K562 (cell line): ENCODE measurements around the gene NFATC2. TPM values are rescaled to one million over a fixed set of nuclear protein-coding genes. Genes with fewer than 3 reads are reported as not detected.

Experiments used
- ATAC-seq: fragments of 200-7000 bp; cut with Tn5 transposase; 3 replicates; pipeline ENCODE4 v1.9.1; 2020; ENCODE audit warnings: moderate library complexity
- BruUV-seq: library from RNA; stranded (reverse); fragments of 400-500 nt; replicated peaks from 2 replicates; lab custom pipeline; 2021; lab: Mats Ljungman, UMichigan
- CTCF ChIA-PET: fragments of 300-600 bp; formaldehyde crosslinking; extraction: SDS; loops from one replicate; lab custom pipeline; 2021; ENCODE audit warnings: low intra/inter-chr PET ratio; lab: Yijun Ruan, JAX
- POLR2A ChIA-PET: fragments of 300-600, 350-650 bp; sonication (Branson Sonifier 250); formaldehyde crosslinking; extraction: SDS; loops from one replicate; lab custom pipeline; 2021; ENCODE audit warnings: antibody characterized with exemption, inconsistent platforms; lab: Yijun Ruan, JAX
- DNase-seq, 4 experiments: peaks; one replicate each; pipeline versions ENCODE4 v3.0.0 to v3.0.0-alpha.2; 2011 to 2018; ENCODE audit warnings: low spot score in 3 of 4, mixed read lengths in 3 of 4; ENCODE audit errors: extremely low read depth in 1 of 4
- FAIRE-seq: peaks from 2 replicates; lab custom pipeline; 2011; peaks lifted over from hg19 to GRCh38; lab: Jason Lieb, UNC
- H2AFZ ChIP-seq: 2 replicates; pipeline ENCODE4 v1.6.0; 2011; ENCODE audit warnings: low read depth, low read length, control low read depth, inconsistent platforms
- H3K27ac ChIP-seq: fragments of 200-600 bp; 3 replicates; pipeline ENCODE4 v1.8.0; 2011; ENCODE audit warnings: low read depth, mild to moderate bottlenecking, control low read depth, inconsistent platforms, low read length, moderate library complexity, mixed read lengths; ENCODE audit errors: extremely low read depth
- H3K27me3 ChIP-seq, 2 experiments: fragments of 300-600 bp in 1 of 2; 2 replicates in 1 of 2; 3 replicates in 1 of 2; pipeline versions ENCODE4 v1.6.0 to v1.8.0; 2011; ENCODE audit warnings: inconsistent platforms in 2 of 2, low read length in 2 of 2, mild to moderate bottlenecking in 1 of 2, mixed read lengths in 1 of 2, moderate library complexity in 1 of 2; ENCODE audit not compliant: control insufficient read depth in 2 of 2, insufficient read depth in 2 of 2
- H3K36me3 ChIP-seq: fragments of 300-600 bp; 3 replicates; pipeline ENCODE4 v1.8.0; 2011; ENCODE audit warnings: mild to moderate bottlenecking, low read length, inconsistent platforms; ENCODE audit not compliant: control insufficient read depth, insufficient read depth
- H3K4me1 ChIP-seq, 2 experiments: fragments of 200-600 bp in 1 of 2; replicated peaks in 1 of 2; 2 replicates in 1 of 2; 3 replicates in 1 of 2; pipeline versions ENCODE4 v1.5.1 to v1.8.0; 2011; ENCODE audit warnings: inconsistent platforms in 2 of 2, low read length in 2 of 2, mild to moderate bottlenecking in 1 of 2, mixed read lengths in 1 of 2, moderate library complexity in 1 of 2; ENCODE audit not compliant: control insufficient read depth in 2 of 2, insufficient read depth in 2 of 2
- H3K4me2 ChIP-seq: 2 replicates; pipeline ENCODE4 v1.6.1; 2011; ENCODE audit warnings: low read length, control low read depth, inconsistent platforms, mixed read lengths; ENCODE audit not compliant: insufficient read depth
- H3K4me3 ChIP-seq: fragments of 200-600 bp; sonication (generic), shearing (Covaris generic); 2 replicates; pipeline ENCODE4 v1.5.1; 2016; ENCODE audit warnings: control low read depth, inconsistent platforms
- H3K79me2 ChIP-seq: fragments of 200-600 bp; 3 replicates; pipeline ENCODE4 v1.8.0; 2011; ENCODE audit warnings: low read length, inconsistent platforms; ENCODE audit not compliant: control insufficient read depth, insufficient read depth
- H3K9ac ChIP-seq, 2 experiments: 2 replicates each; pipeline versions ENCODE4 v1.6.0 to v1.6.1; 2011; ENCODE audit warnings: low read depth in 2 of 2, low read length in 2 of 2, control low read depth in 1 of 2, inconsistent platforms in 1 of 2, mild to moderate bottlenecking in 1 of 2, mixed read lengths in 1 of 2; ENCODE audit not compliant: insufficient read depth in 1 of 2
- H3K9me1 ChIP-seq: one replicate; pipeline ENCODE4 v1.6.0; 2011; ENCODE audit warnings: inconsistent platforms, mild to moderate bottlenecking, low read length, moderate library complexity; ENCODE audit not compliant: control insufficient read depth, insufficient read depth
- H3K9me3 ChIP-seq: replicated peaks from 2 replicates; pipeline ENCODE4 v1.5.1; 2011; ENCODE audit warnings: low read depth, low read length, inconsistent platforms; ENCODE audit not compliant: control insufficient read depth, insufficient read depth
- H4K20me1 ChIP-seq: replicated peaks from 2 replicates; pipeline ENCODE4 v1.6.1; 2011; ENCODE audit warnings: low read length, inconsistent platforms, mixed read lengths; ENCODE audit not compliant: control insufficient read depth, insufficient read depth
- KLF13 ChIP-seq: fragments of 450-650 bp; IDR thresholded peaks from 2 replicates; pipeline ENCODE4 v1.6.1; 2016; ENCODE audit warnings: missing genetic modification characterization, low read depth, mild to moderate bottlenecking, missing compliant biosample characterization, moderate library complexity, borderline replicate concordance
- MEIS2 ChIP-seq: fragments of 450-650 bp; IDR thresholded peaks from 2 replicates; pipeline ENCODE4 v1.6.1; 2014; ENCODE audit warnings: mild to moderate bottlenecking; ENCODE audit not compliant: partially characterized antibody
- PHF20 ChIP-seq: fragments of 450-650 bp; IDR thresholded peaks from 2 replicates; pipeline ENCODE4 v1.6.1; 2018; ENCODE audit not compliant: partially characterized antibody
- POLR2A ChIP-seq: fragments of 450-650 bp; conservative IDR thresholded peaks from 2 replicates; pipeline ENCODE4 v1.6.1; 2016
- RBM25 ChIP-seq: fragments of 200-400 bp; formaldehyde crosslinking; IDR thresholded peaks from 2 replicates; pipeline ENCODE4 v1.6.1; 2018; ENCODE audit warnings: low read length, low read depth, moderate library complexity; ENCODE audit not compliant: severe bottlenecking
- SRSF3 ChIP-seq: fragments of 200-400 bp; formaldehyde crosslinking; IDR thresholded peaks from 2 replicates; pipeline ENCODE4 v1.6.1; 2016; ENCODE audit warnings: mild to moderate bottlenecking, low read length, moderate library complexity; ENCODE audit not compliant: insufficient read depth
- TAF1 ChIP-seq: IDR thresholded peaks from 2 replicates; pipeline ENCODE4 v1.6.1; 2011; ENCODE audit warnings: mild to moderate bottlenecking, low read length, moderate library complexity; ENCODE audit not compliant: insufficient read depth, control insufficient read depth, severe bottlenecking; ENCODE audit errors: extremely low read depth
- WGBS: fragments of 100-300 bp; shearing (Covaris generic); methylation state at CpG from one replicate; pipeline ENCODE4 v1.1.6; 2016; ENCODE audit warnings: low coverage, mixed read lengths; ENCODE audit not compliant: insufficient coverage; ENCODE audit errors: missing lambda C conversion rate; 5-methylcytosine and 5-hydroxymethylcytosine counted together
- in situ Hi-C: fragments of 300-500 bp; cut with MboI; formaldehyde crosslinking; loops from 4 replicates; pipeline ENCODE4 v1.15.0; 2018; ENCODE audit warnings: inconsistent platforms, mixed read lengths
- intact Hi-C: fragments of 100-400 bp; cut with micrococcal nuclease; formaldehyde crosslinking; loops from 2 replicates; pipeline ENCODE4 v1.14.2; 2022
- polyA plus RNA-seq, 8 experiments: library from polyadenylated mRNA; depleted of rRNA in 4 of 8; stranded (reverse) in 5 of 8; unstranded in 3 of 8; fragments of >200 nt; fragmentation: Nextera tagmentation in 2 of 8; fragmentation: Illumina TruSeq in 1 of 8; extraction: Ambion mirVana in 2 of 8; extraction: Trizol in 1 of 8; gene quantifications; 2 replicates each; pipeline versions ENCODE4 v1.2.1 to v1.2.3, GENCODE V29; 2011 to 2014; ENCODE audit warnings: inconsistent platforms in 1 of 8, missing spikeins in 1 of 8
- total RNA-seq, 7 experiments: library from RNA; depleted of rRNA in 6 of 7; stranded (reverse); fragments of >200 nt in 6 of 7; fragmentation: Illumina TruSeq in 2 of 7; extraction: Trizol in 2 of 7; gene quantifications; 2 replicates each; pipeline versions ENCODE4 v1.2.1 to v1.2.3, GENCODE V29; 2011 to 2021; ENCODE audit warnings: low replicate concordance in 1 of 7
- TF ChIP-seq, protein P1 (sequence below): fragments of 450-650 bp; formaldehyde crosslinking; IDR thresholded peaks from 2 replicates; pipeline ENCODE4 v1.4.0; 2020; ENCODE audit warnings: mild to moderate bottlenecking, moderate library complexity
- TF ChIP-seq, protein P2 (sequence below), 2 experiments: IDR thresholded peaks in 1 of 2; conservative IDR thresholded peaks in 1 of 2; 2 replicates each; pipeline ENCODE4 v1.6.1; 2016; ENCODE audit warnings: low read depth in 2 of 2, mild to moderate bottlenecking in 1 of 2, missing compliant biosample characterization in 1 of 2, missing genetic modification characterization in 1 of 2, moderate library complexity in 1 of 2

NFATC2 gene
- total and polyA plus RNA-seq, 9 of the 15 experiments (the other 6 are each of a cell fraction or from before 2014, with no cell fraction given), result 1.9 to 11.2 (median 3.0) TPM

DNA sequence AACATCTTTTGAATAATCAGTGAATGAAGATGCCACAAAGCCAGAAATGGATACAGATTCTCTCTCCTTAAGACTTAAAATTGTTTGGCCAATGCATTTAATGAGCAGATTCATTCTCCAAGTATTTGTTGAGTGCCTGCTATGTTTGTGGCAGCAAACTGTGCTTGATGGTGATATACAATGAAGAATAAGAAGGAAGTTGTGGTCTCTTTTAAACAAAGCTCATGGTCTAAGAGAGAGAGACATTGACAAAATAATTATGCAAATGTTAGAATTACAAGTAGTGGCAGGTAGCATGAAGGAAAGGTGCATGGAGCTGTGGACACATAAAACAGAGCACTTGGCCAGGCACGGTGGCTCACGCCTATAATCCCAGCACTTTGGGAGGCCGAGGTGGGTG is 28.3 kb downstream of the NFATC2 start:
- Histone ChIP-seq H4K20me1 (0 out of 2 replicates have a peak, but pooled peaks cover 12% of the 10 kb centered on the region), H3K9me1 (no peaks in the 10 kb centered on the region), H2AFZ (no peak overlapping the region), H3K4me3 (no peak overlapping the region), H3K79me2 (peaks cover 6% of the 10 kb centered on the region; the same call in 1 of the 3 replicates), H3K9me3 (no peaks in the 10 kb centered on the region), H3K27me3 (no peaks in the 10 kb centered on the region), H3K4me2 (no peak overlapping the region), H3K27ac (no peak overlapping the region), H3K36me3 (peaks cover 68% of the 10 kb centered on the region), H3K4me1 (peaks cover 3 to 18% of the 10 kb centered on the region in 2 experiments; a peak in 4 of 5 replicates), H3K9ac (no peak overlapping the region)
- ChIA-PET CTCF (no interaction called here), POLR2A (interaction anchor here (1.0 to 1.6 kb wide), 3 partner anchors 21 to 26 kb away, joined by 3 to 5 read pairs (median 4); no protein-coding TSS in a partner anchor)
- FAIRE-seq (no peak), ATAC-seq (no peak), DNase-seq (no peak)
- intact Hi-C loops (no loop called here), in situ Hi-C loops (no loop called here)
- WGBS, result 96% methylated on average over 3 of the region's 3 CpGs
- TF ChIP-seq KLF13 (tag), result no peak
- peak; percentile 31 for TF ChIP-seq RBM25
- no peak for TF ChIP-seq SRSF3
- BruUV-seq, result no TSS peak

DNA sequence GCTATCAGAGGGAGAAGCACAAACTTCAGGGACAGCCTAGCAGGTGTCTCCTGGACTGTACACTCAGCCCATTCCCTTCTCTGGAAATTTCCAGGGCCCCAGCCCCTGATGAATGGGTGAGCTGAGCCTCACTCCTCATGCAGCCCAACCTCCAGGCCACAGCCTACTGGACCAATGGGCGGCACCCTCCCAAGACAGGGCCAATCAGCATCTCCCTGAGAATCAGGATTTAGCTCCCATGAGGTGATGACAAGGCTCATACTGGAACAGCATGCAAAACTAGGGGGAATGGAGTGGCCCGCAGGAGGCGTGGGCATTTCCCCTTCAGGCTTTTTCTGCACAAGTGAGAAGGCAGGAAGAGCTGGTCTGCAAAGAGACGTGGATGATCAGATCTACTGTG is 29.0 kb downstream of the NFATC2 start:
- ATAC-seq, result peak; percentile 80
- Histone ChIP-seq H3K9me3 (no peaks in the 10 kb centered on the region), H3K4me3 (no peak overlapping the region), H3K4me2 (no peak overlapping the region), H3K9ac (0 out of 4 replicates have a peak overlapping the region, but pooled peaks of 1 of the 2 experiments have one; percentile 66), H3K9me1 (no peaks in the 10 kb centered on the region), H3K27me3 (no peaks in the 10 kb centered on the region), H3K4me1 (peaks cover 3 to 18% of the 10 kb centered on the region in 2 experiments; a peak in 4 of 5 replicates), H2AFZ (no peak overlapping the region), H4K20me1 (0 out of 2 replicates have a peak, but pooled peaks cover 12% of the 10 kb centered on the region), H3K27ac (no peak overlapping the region), H3K79me2 (peaks cover 6% of the 10 kb centered on the region; the same call in 1 of the 3 replicates), H3K36me3 (peaks cover 68% of the 10 kb centered on the region)
- intact Hi-C loops (no loop called here), in situ Hi-C loops (no loop called here)
- BruUV-seq, result no TSS peak
- POLR2A ChIA-PET, result interaction anchor here (0.6 to 1.6 kb wide), 5 partner anchors 12 to 46 kb away, joined by 3 to 5 read pairs (median 4); no protein-coding TSS in a partner anchor
- DNase-seq, result peak; percentile 22 to 49 (median 38)
- 97% methylated on average over 4 of the region's 4 CpGs for WGBS
- CTCF ChIA-PET, result no interaction called here
- FAIRE-seq, result no peak
- no peak for TF ChIP-seq PHF20
- peak; percentile 63 for TF ChIP-seq MEIS2
- TF ChIP-seq POLR2A, result no peak
- TF ChIP-seq, protein P1, sequence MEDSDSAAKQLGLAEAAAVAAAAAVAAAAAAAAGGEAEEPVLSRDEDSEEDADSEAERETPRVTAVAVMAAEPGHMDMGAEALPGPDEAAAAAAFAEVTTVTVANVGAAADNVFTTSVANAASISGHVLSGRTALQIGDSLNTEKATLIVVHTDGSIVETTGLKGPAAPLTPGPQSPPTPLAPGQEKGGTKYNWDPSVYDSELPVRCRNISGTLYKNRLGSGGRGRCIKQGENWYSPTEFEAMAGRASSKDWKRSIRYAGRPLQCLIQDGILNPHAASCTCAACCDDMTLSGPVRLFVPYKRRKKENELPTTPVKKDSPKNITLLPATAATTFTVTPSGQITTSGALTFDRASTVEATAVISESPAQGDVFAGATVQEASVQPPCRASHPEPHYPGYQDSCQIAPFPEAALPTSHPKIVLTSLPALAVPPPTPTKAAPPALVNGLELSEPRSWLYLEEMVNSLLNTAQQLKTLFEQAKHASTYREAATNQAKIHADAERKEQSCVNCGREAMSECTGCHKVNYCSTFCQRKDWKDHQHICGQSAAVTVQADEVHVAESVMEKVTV (CRISPR knock-in tag), result no peak
- TF ChIP-seq, protein P2, sequence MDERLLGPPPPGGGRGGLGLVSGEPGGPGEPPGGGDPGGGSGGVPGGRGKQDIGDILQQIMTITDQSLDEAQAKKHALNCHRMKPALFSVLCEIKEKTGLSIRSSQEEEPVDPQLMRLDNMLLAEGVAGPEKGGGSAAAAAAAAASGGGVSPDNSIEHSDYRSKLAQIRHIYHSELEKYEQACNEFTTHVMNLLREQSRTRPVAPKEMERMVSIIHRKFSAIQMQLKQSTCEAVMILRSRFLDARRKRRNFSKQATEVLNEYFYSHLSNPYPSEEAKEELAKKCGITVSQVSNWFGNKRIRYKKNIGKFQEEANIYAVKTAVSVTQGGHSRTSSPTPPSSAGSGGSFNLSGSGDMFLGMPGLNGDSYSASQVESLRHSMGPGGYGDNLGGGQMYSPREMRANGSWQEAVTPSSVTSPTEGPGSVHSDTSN (CRISPR knock-in tag; IDR thresholded peaks at IDR 0.05; ENCODE audit: low read depth), result no peak
- TF ChIP-seq, protein P2 (tag; conservative IDR thresholded peaks at IDR 0.05; ENCODE audit: low read depth), result peak; percentile 49
- TF ChIP-seq TAF1, result no peak
